WTC11 (cell line): ENCODE results near the gene GLCCI1. TPM values are rescaled to one million over a fixed set of nuclear protein-coding genes. Genes with fewer than 3 reads are reported as not detected.

ENCODE experiments used
- ATAC-seq: fragments of 200-7000 bp; cut with Tn5 transposase; 2 replicates; pipeline ENCODE4 v1.10.0; 2021; ENCODE audit warnings: mild to moderate bottlenecking, moderate library complexity
- CTCF ChIA-PET: fragments of 300-600 bp; sonication (Branson Sonifier 250); formaldehyde crosslinking; loops from one replicate; lab custom pipeline; 2021; ENCODE audit warnings: antibody characterized with exemption; lab: Charles Lee
- POLR2A ChIA-PET: fragments of 350-600 bp; sonication (Branson Sonifier 250); formaldehyde crosslinking; loops from one replicate; lab custom pipeline; 2021; ENCODE audit warnings: antibody characterized with exemption; lab: Charles Lee
- DNase-seq: peaks from one replicate; pipeline ENCODE4 v3.0.0; 2021; ENCODE audit warnings: low spot score
- H3K27ac Mint-ChIP-seq: 2 replicates; pipeline ENCODE4 v1.8.0; 2021; ENCODE audit warnings: mixed read lengths
- H3K27me3 Mint-ChIP-seq: 2 replicates; pipeline ENCODE4 v1.8.0; 2021; ENCODE audit warnings: low read depth, mild to moderate bottlenecking, moderate library complexity, mixed read lengths
- H3K36me3 Mint-ChIP-seq: 2 replicates; pipeline ENCODE4 v1.8.0; 2021; ENCODE audit warnings: mixed read lengths
- H3K4me1 Mint-ChIP-seq: 2 replicates; pipeline ENCODE4 v1.8.0; 2022; ENCODE audit warnings: mixed read lengths
- H3K4me3 Mint-ChIP-seq: 2 replicates; pipeline ENCODE4 v1.8.0; 2021; ENCODE audit warnings: mild to moderate bottlenecking, moderate library complexity, mixed read lengths
- H3K9me3 Mint-ChIP-seq: 2 replicates; pipeline ENCODE4 v1.8.0; 2021; ENCODE audit warnings: mixed read lengths
- AR ChIP-seq: fragments of 250-450 bp; sonication (Bioruptor Pico); IDR thresholded peaks from 2 replicates; pipeline ENCODE4 v1.9.0; 2021; ENCODE audit warnings: mild to moderate bottlenecking
- ATF1 ChIP-seq: sonication (generic); formaldehyde crosslinking; IDR thresholded peaks from 2 replicates; pipeline ENCODE4 v1.8.1; 2023; ENCODE audit warnings: mild to moderate bottlenecking, moderate library complexity, missing genetic modification reagents
- CREB1 ChIP-seq: sonication (generic); formaldehyde crosslinking; IDR thresholded peaks from 2 replicates; pipeline ENCODE4 v1.8.0; 2023; ENCODE audit warnings: mild to moderate bottlenecking, missing genetic modification reagents
- CREM ChIP-seq: sonication (generic); formaldehyde crosslinking; IDR thresholded peaks from 2 replicates; pipeline ENCODE4 v1.8.1; 2022; ENCODE audit warnings: mild to moderate bottlenecking, missing genetic modification reagents, moderate library complexity
- ESRRA ChIP-seq: sonication (generic); formaldehyde crosslinking; IDR thresholded peaks from 2 replicates; pipeline ENCODE4 v1.8.1; 2022; ENCODE audit warnings: mild to moderate bottlenecking, missing genetic modification reagents, borderline replicate concordance
- FOXJ3 ChIP-seq: sonication (generic); formaldehyde crosslinking; IDR thresholded peaks from 2 replicates; pipeline ENCODE4 v1.9.0; 2021; ENCODE audit warnings: missing genetic modification reagents, mild to moderate bottlenecking, borderline replicate concordance
- FOXP1 ChIP-seq: sonication (generic); formaldehyde crosslinking; IDR thresholded peaks from 2 replicates; pipeline ENCODE4 v1.8.0; 2022; ENCODE audit warnings: missing genetic modification reagents, mild to moderate bottlenecking, moderate library complexity, borderline replicate concordance
- HMGXB4 ChIP-seq: sonication (generic); formaldehyde crosslinking; IDR thresholded peaks from 2 replicates; pipeline ENCODE4 v1.8.1; 2023; ENCODE audit warnings: mild to moderate bottlenecking, moderate library complexity, missing genetic modification reagents
- JUN ChIP-seq: sonication (generic); formaldehyde crosslinking; IDR thresholded peaks from 2 replicates; pipeline ENCODE4 v1.8.0; 2023; ENCODE audit warnings: mild to moderate bottlenecking, missing genetic modification reagents
- MAX ChIP-seq: sonication (generic); formaldehyde crosslinking; IDR thresholded peaks from 2 replicates; pipeline ENCODE4 v1.8.0; 2022; ENCODE audit warnings: mild to moderate bottlenecking, missing genetic modification reagents
- MYBL2 ChIP-seq: sonication (generic); formaldehyde crosslinking; IDR thresholded peaks from 2 replicates; pipeline ENCODE4 v1.8.1; 2023; ENCODE audit warnings: mild to moderate bottlenecking, moderate library complexity, missing genetic modification reagents
- NFATC4 ChIP-seq: fragments of 250-450 bp; sonication (Bioruptor Pico); IDR thresholded peaks from 2 replicates; pipeline ENCODE4 v1.9.0; 2021; ENCODE audit warnings: mild to moderate bottlenecking
- NR2C2 ChIP-seq: sonication (generic); formaldehyde crosslinking; IDR thresholded peaks from 2 replicates; pipeline ENCODE4 v1.8.0; 2022; ENCODE audit warnings: mild to moderate bottlenecking, missing genetic modification reagents
- RORB ChIP-seq: fragments of 250-450 bp; sonication (Bioruptor Pico); IDR thresholded peaks from 2 replicates; pipeline ENCODE4 v1.9.0; 2021; ENCODE audit warnings: mild to moderate bottlenecking
- SP1 ChIP-seq: sonication (generic); formaldehyde crosslinking; conservative IDR thresholded peaks from 2 replicates; pipeline ENCODE4 v1.8.1; 2022; ENCODE audit warnings: missing genetic modification reagents
- STAT6 ChIP-seq: sonication (generic); formaldehyde crosslinking; conservative IDR thresholded peaks from 2 replicates; pipeline ENCODE4 v1.8.1; 2023; ENCODE audit warnings: mild to moderate bottlenecking, low read depth, missing genetic modification reagents, moderate library complexity
- ZMAT4 ChIP-seq: fragments of 250-450 bp; sonication (Bioruptor Pico); IDR thresholded peaks from 2 replicates; pipeline ENCODE4 v1.9.0; 2021; ENCODE audit warnings: mild to moderate bottlenecking
- ZNF121 ChIP-seq: sonication (generic); formaldehyde crosslinking; IDR thresholded peaks from 2 replicates; pipeline ENCODE4 v1.8.0; 2023; ENCODE audit warnings: missing genetic modification reagents
- ZNF281 ChIP-seq: sonication (generic); formaldehyde crosslinking; IDR thresholded peaks from 2 replicates; pipeline ENCODE4 v1.8.0; 2023; ENCODE audit warnings: mild to moderate bottlenecking, missing genetic modification reagents
- total RNA-seq: library from RNA; stranded (reverse); gene quantifications from 3 replicates; pipeline ENCODE4 v1.2.3, GENCODE V29; 2021

The GLCCI1 gene
- total RNA-seq, 1 experiment from 2014 or later: 23.8 TPM

GRCh38 chr7:7923818-7924217 lies 44.8 kb upstream of the GLCCI1 start:
- Mint-ChIP-seq H3K4me1 (peaks cover 51% of the 10 kb centered on the region), H3K27ac (no peak overlapping the region), H3K36me3 (no peaks in the 10 kb centered on the region)
- TF ChIP-seq NR2C2 (CRISPR knock-in tag) (no peak), CREM (CRISPR knock-in tag) (no peak), AR (CRISPR knock-in tag) (no peak), FOXJ3 (no peak), SP1 (CRISPR knock-in tag) (no peak), ZNF281 (CRISPR knock-in tag) (no peak), STAT6 (CRISPR knock-in tag) (no peak), MYBL2 (CRISPR knock-in tag) (no peak), ESRRA (CRISPR knock-in tag) (no peak), CREB1 (CRISPR knock-in tag) (no peak), ATF1 (no peak), HMGXB4 (CRISPR knock-in tag) (no peak), NFATC4 (CRISPR knock-in tag) (no peak), FOXP1 (CRISPR knock-in tag) (no peak), JUN (CRISPR knock-in tag) (no peak), RORB (CRISPR knock-in tag) (no peak), MAX (CRISPR knock-in tag) (no peak), ZNF121 (no peak), ZMAT4 (CRISPR knock-in tag) (no peak)
- TF ChIP-seq, all 79 proteins: peak for 0
- CTCF ChIA-PET: no interaction called here
- H3K9me3 Mint-ChIP-seq: no peaks in the 10 kb centered on the region
- no peak for DNase-seq
- H3K27me3 Mint-ChIP-seq: no peaks in the 10 kb centered on the region
- H3K4me3 Mint-ChIP-seq: no peak overlapping the region
- no peak for ATAC-seq
- POLR2A ChIA-PET: no interaction called here
